Measurements from ENCODE around the gene TOPORS.

TOPORS gene

GRCh38 chr9:32558408-32558934 lies 6.1 kb upstream of the TOPORS start:
- DNase-seq, result no peak
- Histone ChIP-seq H3K9me3 (replicated peaks; ENCODE audit: insufficient read depth, low read length) (no peaks in the 10 kb centered on the region), H3K4me2 (ENCODE audit: low read depth, low read length) (no peak overlapping the region), H3K79me2 (ENCODE audit: low read length) (peaks cover 43% of the 10 kb centered on the region), H3K4me1 (ENCODE audit: low read length) (peaks cover 10% of the 10 kb centered on the region), H3K36me3 (replicated peaks; ENCODE audit: insufficient read depth, low read length) (no peaks in the 10 kb centered on the region), H2AFZ (ENCODE audit: low read length) (no peak overlapping the region), H3K27me3 (replicated peaks; ENCODE audit: insufficient read depth, low read length) (no peaks in the 10 kb centered on the region), H4K20me1 (ENCODE audit: insufficient read depth, low read length) (no peaks in the 10 kb centered on the region), H3K9ac (ENCODE audit: low read length) (no peak overlapping the region), H3F3A (ENCODE audit: insufficient read depth, low read length) (peaks cover 11% of the 10 kb centered on the region), H3K4me3 (ENCODE audit: low read length) (no peak overlapping the region), H3K9me2 (replicated peaks; ENCODE audit: insufficient read depth, low read length) (no peaks in the 10 kb centered on the region), H3K27ac (ENCODE audit: low read length) (no peak overlapping the region)
- TF ChIP-seq EZH2phosphoT487 (IDR thresholded peaks at IDR 0.05; ENCODE audit: low read length), result no peak
- TF ChIP-seq EZH2 (optimal IDR thresholded peaks at IDR 0.05; ENCODE audit: low read depth, low read length), result no peak
- TF ChIP-seq CTCF (IDR thresholded peaks at IDR 0.05; ENCODE audit: low read length), result no peak

GRCh38 chr9:32554591-32554990 lies 2.2 kb upstream of the TOPORS start:
- no peaks in the 10 kb centered on the region for H3K9me3 ChIP-seq (replicated peaks; ENCODE audit: insufficient read depth, low read length)
- H3K4me2 ChIP-seq (ENCODE audit: low read depth, low read length), result no peak overlapping the region
- H3K4me3 ChIP-seq (ENCODE audit: low read length), result no peak overlapping the region
- no peaks in the 10 kb centered on the region for H3K9me2 ChIP-seq (replicated peaks; ENCODE audit: insufficient read depth, low read length)
- no peaks in the 10 kb centered on the region for H3K27me3 ChIP-seq (replicated peaks; ENCODE audit: insufficient read depth, low read length)
- H3F3A ChIP-seq (ENCODE audit: insufficient read depth, low read length), result peaks cover 18% of the 10 kb centered on the region
- H2AFZ ChIP-seq (ENCODE audit: low read length), result no peak overlapping the region
- H3K79me2 ChIP-seq (ENCODE audit: low read length), result peaks cover 57% of the 10 kb centered on the region
- no peak for TF ChIP-seq EZH2 (optimal IDR thresholded peaks at IDR 0.05; ENCODE audit: low read depth, low read length)
- TF ChIP-seq EZH2phosphoT487 (IDR thresholded peaks at IDR 0.05; ENCODE audit: low read length), result no peak
- TF ChIP-seq CTCF (IDR thresholded peaks at IDR 0.05; ENCODE audit: low read length), result no peak
- H3K36me3 ChIP-seq (replicated peaks; ENCODE audit: insufficient read depth, low read length), result no peaks in the 10 kb centered on the region
- H3K9ac ChIP-seq (ENCODE audit: low read length), result no peak overlapping the region
- peaks cover 17% of the 10 kb centered on the region for H3K4me1 ChIP-seq (ENCODE audit: low read length)
- no peak overlapping the region for H3K27ac ChIP-seq (ENCODE audit: low read length)
- H4K20me1 ChIP-seq (ENCODE audit: insufficient read depth, low read length), result no peaks in the 10 kb centered on the region
- no peak for DNase-seq

- TF ChIP-seq CTCF (IDR thresholded peaks at IDR 0.05; ENCODE audit: low read length), result no peak
- TF ChIP-seq EZH2 (optimal IDR thresholded peaks at IDR 0.05; ENCODE audit: low read depth, low read length), result no peak
- no peak for TF ChIP-seq EZH2phosphoT487 (IDR thresholded peaks at IDR 0.05; ENCODE audit: low read length)
- peaks cover 62% of the 10 kb centered on the region for H3K79me2 ChIP-seq (ENCODE audit: low read length)
These were observed 1.7 kb upstream of the TOPORS start for GRCh38 chr9:32554107-32554506.

More at GRCh38 chr9:32554107-32554506, 1.7 kb upstream of the TOPORS start:
- Histone ChIP-seq H3K36me3 (replicated peaks; ENCODE audit: insufficient read depth, low read length) (no peaks in the 10 kb centered on the region), H3K9me2 (replicated peaks; ENCODE audit: insufficient read depth, low read length) (no peaks in the 10 kb centered on the region), H3K4me1 (ENCODE audit: low read length) (peaks cover 17% of the 10 kb centered on the region), H3K9ac (ENCODE audit: low read length) (no peak overlapping the region), H3K4me2 (ENCODE audit: low read depth, low read length) (no peak overlapping the region), H3F3A (ENCODE audit: insufficient read depth, low read length) (peaks cover 18% of the 10 kb centered on the region), H2AFZ (ENCODE audit: low read length) (no peak overlapping the region), H3K4me3 (ENCODE audit: low read length) (no peak overlapping the region), H4K20me1 (ENCODE audit: insufficient read depth, low read length) (no peaks in the 10 kb centered on the region), H3K9me3 (replicated peaks; ENCODE audit: insufficient read depth, low read length) (no peaks in the 10 kb centered on the region), H3K27me3 (replicated peaks; ENCODE audit: insufficient read depth, low read length) (no peaks in the 10 kb centered on the region), H3K27ac (ENCODE audit: low read length) (no peak overlapping the region)
- DNase-seq, result no peak

All from MM.1S (cell line).